Fibroblast of mammary gland (primary cell): ENCODE measurements around the gene BCAS3.
A peak's percentile ranks its signal among the peaks of the same experiment; 100 is the strongest.

Experiments used
- DNase-seq: peaks from one replicate; pipeline ENCODE4 v3.0.0-alpha.2; 2010; ENCODE audit warnings: low read depth
- H3K4me3 ChIP-seq: 2 replicates; pipeline ENCODE4 v1.5.1; 2011; ENCODE audit warnings: low read depth, mild to moderate bottlenecking, low read length, moderate library complexity; ENCODE audit not compliant: control insufficient read depth
- TF ChIP-seq, protein P1 (sequence below): conservative IDR thresholded peaks from 2 replicates; pipeline ENCODE4 v1.5.1; 2011; ENCODE audit warnings: low read depth, low read length, inconsistent platforms; ENCODE audit not compliant: control insufficient read depth, insufficient read depth

BCAS3 gene

DNA sequence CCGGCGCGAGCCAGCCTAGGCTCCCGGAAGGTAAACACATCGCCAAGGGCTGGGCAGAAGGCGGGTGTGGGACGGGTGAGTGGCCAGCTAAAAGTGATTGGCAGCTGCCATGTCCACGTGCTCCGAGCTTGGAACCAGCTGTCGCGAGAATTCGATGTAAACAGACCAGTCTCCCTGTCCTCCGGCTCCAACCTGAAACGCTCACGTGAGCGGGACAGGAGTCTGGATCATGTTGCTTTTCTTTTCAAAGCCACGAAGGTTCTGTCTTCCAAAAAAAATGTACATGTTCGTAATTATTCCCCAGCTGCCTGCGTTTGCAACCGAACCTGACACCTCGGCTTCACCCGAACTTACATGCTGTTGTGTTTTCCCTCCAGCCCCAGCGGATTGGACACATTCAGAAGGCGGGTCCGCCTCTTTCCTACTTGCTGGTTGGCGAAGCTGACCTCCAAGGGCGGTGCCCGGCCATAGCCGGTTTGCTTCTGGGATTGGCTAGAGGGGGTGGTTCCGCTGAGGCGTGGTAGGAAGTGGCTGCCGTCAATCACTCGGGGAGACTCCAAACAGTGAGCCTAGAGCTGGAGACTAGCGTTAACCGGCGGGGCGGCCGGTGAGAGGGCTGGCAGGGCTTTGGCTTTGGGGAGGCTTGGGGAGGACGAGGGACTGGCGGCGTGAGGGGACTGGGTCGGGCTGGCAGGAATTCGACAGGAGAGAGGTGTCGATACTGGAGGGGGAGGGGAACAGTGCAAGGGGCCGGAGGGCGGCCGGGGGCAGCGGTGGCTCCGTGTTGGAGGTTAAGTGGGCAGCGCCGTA lies at the start of gene BCAS3:
Gene BCAS3 (plus strand): TSS at position 544 of the 810 bp plus-strand sequence.
- TF ChIP-seq, protein P1, sequence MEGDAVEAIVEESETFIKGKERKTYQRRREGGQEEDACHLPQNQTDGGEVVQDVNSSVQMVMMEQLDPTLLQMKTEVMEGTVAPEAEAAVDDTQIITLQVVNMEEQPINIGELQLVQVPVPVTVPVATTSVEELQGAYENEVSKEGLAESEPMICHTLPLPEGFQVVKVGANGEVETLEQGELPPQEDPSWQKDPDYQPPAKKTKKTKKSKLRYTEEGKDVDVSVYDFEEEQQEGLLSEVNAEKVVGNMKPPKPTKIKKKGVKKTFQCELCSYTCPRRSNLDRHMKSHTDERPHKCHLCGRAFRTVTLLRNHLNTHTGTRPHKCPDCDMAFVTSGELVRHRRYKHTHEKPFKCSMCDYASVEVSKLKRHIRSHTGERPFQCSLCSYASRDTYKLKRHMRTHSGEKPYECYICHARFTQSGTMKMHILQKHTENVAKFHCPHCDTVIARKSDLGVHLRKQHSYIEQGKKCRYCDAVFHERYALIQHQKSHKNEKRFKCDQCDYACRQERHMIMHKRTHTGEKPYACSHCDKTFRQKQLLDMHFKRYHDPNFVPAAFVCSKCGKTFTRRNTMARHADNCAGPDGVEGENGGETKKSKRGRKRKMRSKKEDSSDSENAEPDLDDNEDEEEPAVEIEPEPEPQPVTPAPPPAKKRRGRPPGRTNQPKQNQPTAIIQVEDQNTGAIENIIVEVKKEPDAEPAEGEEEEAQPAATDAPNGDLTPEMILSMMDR = no peak
- peak within 1 kb of the TSS; percentile 91 for H3K4me3 ChIP-seq
- DNase-seq = peak; percentile 99

DNA sequence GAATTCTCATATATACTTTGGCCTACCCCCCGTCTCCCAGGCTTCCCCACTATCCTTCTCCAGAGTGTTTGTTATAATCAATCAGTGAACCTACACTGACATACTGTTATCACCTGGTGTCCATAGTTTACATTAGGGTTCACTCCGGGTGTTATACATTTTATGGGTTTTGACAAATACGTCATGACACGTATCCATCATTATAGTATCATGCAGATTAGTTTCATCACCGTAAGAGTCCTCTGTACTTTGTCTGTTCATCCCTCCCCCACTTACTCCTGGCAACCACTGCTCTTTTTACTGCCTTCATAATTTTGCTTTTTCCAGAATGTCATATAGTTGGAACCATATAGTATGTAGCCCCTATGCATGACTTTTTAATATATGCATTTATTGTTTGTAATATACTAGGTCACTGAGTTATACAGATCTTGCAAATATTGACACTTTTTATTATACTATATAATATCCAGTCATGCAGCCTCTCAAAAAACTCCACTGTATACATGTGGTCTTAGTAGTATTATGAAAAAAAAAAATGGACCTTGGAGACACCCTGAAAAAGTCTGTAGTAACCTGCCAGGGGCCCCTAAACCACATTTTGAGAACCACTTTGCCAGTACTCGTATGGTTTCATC lies 49.3 kb upstream of the BCAS3 start:
- TF ChIP-seq, protein P1 = no peak
- DNase-seq = no peak
- H3K4me3 ChIP-seq = no peak overlapping the region

- no peak for DNase-seq
- TF ChIP-seq, protein P1 = no peak
- H3K4me3 ChIP-seq = no peak overlapping the region
Measured at GRCh38 chr17:60629120-60629519, 48.5 kb upstream of the BCAS3 start.

GRCh38 chr17:60630352-60630751 lies 47.3 kb upstream of the BCAS3 start:
- TF ChIP-seq, protein P1 = no peak
- no peak overlapping the region for H3K4me3 ChIP-seq
- peak; percentile 58 for DNase-seq

DNA sequence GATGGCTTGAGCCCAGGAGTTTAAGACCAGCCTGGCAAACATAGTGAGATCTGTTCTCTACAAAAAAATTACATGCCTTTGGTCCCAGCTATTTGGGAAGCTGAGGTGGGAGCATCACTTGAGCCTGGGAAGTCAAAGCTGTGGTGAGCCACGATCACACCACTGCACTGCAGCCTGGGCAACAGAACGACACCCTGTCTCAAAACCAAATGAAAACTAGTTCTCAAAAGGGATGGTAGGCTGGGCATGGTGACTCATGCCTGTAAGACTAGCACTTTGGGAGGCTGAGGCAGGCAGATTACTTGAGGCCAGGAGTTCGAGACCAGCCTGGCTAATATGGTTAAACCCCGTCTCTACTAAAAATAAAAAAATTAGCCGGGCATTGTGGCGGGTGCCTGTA lies 46.5 kb upstream of the BCAS3 start:
- H3K4me3 ChIP-seq = no peak overlapping the region
- TF ChIP-seq, protein P1 = no peak
- DNase-seq = no peak

DNA sequence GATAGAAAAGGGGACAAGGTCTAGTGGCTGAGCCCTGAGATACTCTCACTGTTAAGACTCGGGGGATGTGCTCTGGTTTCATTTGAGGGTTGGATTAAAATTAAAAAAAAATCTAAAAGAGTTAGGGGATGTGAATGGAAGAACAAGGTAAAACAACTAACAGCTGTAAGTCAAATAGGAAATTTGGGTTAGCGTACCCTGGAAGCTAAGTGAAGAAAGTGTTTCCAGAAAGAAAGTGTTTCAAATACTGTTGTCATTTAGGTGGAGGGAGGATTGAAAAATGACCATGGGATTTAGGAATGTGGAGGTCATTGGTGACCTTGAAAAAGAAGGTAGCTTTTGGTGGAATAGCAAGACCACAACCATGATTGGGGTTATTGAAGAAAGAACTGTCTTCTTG lies 40.0 kb upstream of the BCAS3 start:
- TF ChIP-seq, protein P1 = no peak
- no peak for DNase-seq
- H3K4me3 ChIP-seq = no peak overlapping the region
